ENCODE data around the gene ZC3H14. TPM values are rescaled to one million over a fixed set of nuclear protein-coding genes. Genes with fewer than 3 reads are reported as not detected.

The ZC3H14 gene
- total RNA-seq (10 to 100 TPM; 36.9 to 91.6 (median 55.1) TPM), polyA plus RNA-seq (10 to 100 TPM; 26.5 to 58.0 (median 43.7) TPM)
- long read RNA-seq, donor 1, full-length matches to known transcripts: 6 of 6 reads
- long read RNA-seq, donor 1, partial matches to known transcripts: 0 of 6 reads
- long read RNA-seq, donor 1, other reads (novel, unspliced or antisense): 0 of 6 reads
- long read RNA-seq, donor 2, partial matches to known transcripts: 0 of 4 reads
- long read RNA-seq, donor 2, other reads (novel, unspliced or antisense): 0 of 4 reads
- long read RNA-seq, donor 3: 0 reads
- long read RNA-seq, donor 4, full-length matches to known transcripts: 10 of 32 reads
- long read RNA-seq, donor 4, partial matches to known transcripts: 7 of 32 reads
- long read RNA-seq, donor 4, other reads (novel, unspliced or antisense): 15 of 32 reads
- long read RNA-seq, donor 5, full-length matches to known transcripts: 31 of 70 reads
- long read RNA-seq, donor 5, partial matches to known transcripts: 1 of 70 reads
- long read RNA-seq, donor 5, other reads (novel, unspliced or antisense): 38 of 70 reads
- long read RNA-seq, donor 6, full-length matches to known transcripts: 5 of 17 reads
- long read RNA-seq, donor 6, partial matches to known transcripts: 9 of 17 reads
- long read RNA-seq, donor 6, other reads (novel, unspliced or antisense): 3 of 17 reads
- long read RNA-seq, donor 7, full-length matches to known transcripts: 1 of 1 reads
- long read RNA-seq, donor 7, partial matches to known transcripts: 0 of 1 reads
- long read RNA-seq, donor 7, other reads (novel, unspliced or antisense): 0 of 1 reads
- long read RNA-seq, donor 8, partial matches to known transcripts: 0 of 4 reads
- long read RNA-seq, donor 8, other reads (novel, unspliced or antisense): 0 of 4 reads
- long read RNA-seq, donor 9, full-length matches to known transcripts: 4 of 4 reads
- long read RNA-seq, donor 9, partial matches to known transcripts: 0 of 4 reads
- long read RNA-seq, donor 9, other reads (novel, unspliced or antisense): 0 of 4 reads
- long read RNA-seq, donor 10, partial matches to known transcripts: 0 of 1 reads
- long read RNA-seq, donor 10, other reads (novel, unspliced or antisense): 0 of 1 reads

DNA sequence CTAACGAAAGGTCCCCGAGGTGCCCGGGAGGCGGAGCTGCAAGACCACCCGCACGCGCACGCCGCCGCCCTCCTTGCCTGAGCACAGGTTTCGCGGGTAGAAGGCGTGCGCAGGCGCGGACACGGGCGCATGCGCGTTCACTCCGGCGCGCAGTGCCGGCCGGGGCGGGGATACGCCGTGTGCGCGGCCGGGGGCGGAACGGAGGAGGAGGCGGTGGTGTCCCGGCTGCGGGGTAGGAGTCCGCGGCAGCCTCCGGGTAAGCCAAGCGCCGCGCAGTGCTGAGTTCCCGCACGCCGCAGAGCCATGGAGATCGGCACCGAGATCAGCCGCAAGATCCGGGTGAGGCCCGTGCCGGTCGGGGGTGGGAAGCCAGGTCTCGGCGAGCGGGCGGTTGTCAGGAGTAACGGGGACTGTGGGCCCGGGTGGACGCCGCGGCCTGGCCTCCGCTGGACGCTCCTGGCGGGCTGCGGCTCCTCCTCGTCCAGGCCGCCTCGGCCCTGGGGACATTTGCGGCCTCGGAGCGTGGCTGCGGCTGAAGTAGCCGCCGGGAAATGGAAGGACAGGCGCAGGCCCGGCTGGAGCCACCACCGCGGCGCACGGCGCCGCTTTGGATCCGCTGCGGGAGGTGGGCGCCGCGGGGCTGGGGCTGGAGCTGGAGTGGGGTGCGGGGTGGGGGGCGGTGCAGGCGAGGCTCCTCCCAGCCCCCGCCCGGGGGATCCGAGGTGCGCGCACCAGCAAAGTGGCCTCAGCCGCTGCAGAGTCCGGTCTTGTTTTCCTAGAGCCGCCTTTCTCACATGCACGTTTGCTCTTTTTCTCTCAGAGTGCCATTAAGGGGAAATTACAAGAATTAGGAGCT lies at the start of gene ZC3H14:
TSS of gene ZC3H14 (plus strand) at position 207 of the 856 bp plus-strand sequence. CDS start at position 304, 97 bp downstream.
- Histone ChIP-seq H3K4me1 (replicated peaks in 1 of 2) (peaks cover 11 to 34% of the 10 kb centered on the region in 2 donors), H3K27me3 (no peaks in the 10 kb centered on the region), H3K27ac (peak within 1 kb of the TSS; percentile 77 to 93 (median 91)), H3K4me3 (peak within 1 kb of the TSS; percentile 44 to 87 (median 80)), H3K36me3 (replicated peaks in 1 of 2) (peaks cover 0 to 14% of the 10 kb centered on the region in 2 donors), H3K9me3 (replicated peaks in 1 of 3) (no peaks in the 10 kb centered on the region)
- peak; percentile 28 to 83 for TF ChIP-seq POLR2A (IDR thresholded peaks at IDR 0.05)
- TF ChIP-seq CTCF (IDR thresholded peaks at IDR 0.05): no peak
- peak; percentile 80 to 89 (median 83) for DNase-seq
- intact Hi-C loops (cut with DNase I): no loop called here
- 0 to 6% (median 0%) methylated on average over 13 to 99 of the region's 99 CpGs for WGBS, 4 donors

DNA sequence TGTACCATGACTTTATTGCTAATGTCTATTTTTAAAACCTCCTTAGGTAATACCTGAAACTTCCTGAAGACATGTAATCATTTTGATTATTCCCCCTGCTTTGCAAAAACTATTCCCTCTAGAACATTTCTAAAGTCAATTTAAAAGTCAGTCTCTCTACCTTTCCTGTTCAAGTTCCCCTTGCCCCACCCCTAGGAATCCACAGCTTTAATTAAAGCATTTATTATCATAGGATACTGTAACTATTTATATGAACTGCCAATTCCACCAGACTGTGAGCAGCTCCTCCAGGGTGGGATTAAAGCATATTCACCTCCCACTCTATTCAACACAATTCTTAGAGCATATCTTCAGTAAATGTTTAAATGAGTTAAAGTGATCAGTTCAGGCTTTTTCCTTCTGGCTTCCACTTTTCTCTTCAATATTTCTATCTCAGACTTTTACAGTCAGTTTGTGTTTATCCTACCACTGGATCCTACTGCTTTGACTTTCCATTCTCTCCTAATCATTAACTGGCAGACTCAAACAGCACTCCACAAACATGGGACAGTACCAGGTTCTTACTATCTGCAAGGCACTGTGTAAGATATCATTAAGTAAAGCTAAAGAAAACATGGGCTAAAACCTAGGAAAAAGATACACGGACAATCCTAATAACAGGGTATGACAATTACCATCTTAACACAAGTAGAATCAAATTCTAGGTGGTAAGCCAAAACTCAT lies 47.2 kb upstream of the ZC3H14 start:
- intact Hi-C loops (cut with DNase I): no loop called here
- 84 to 89% (median 88%) methylated on average over 1 of the region's 1 CpG for WGBS, 4 donors
- no peaks in the 10 kb centered on the region for H3K36me3 ChIP-seq (replicated peaks in 1 of 2)
- no peak overlapping the region for H3K4me3 ChIP-seq
- DNase-seq: no peak
- H3K4me1 ChIP-seq (replicated peaks in 1 of 2): peaks cover 5 to 8% of the 10 kb centered on the region in 2 donors
- H3K9me3 ChIP-seq (replicated peaks in 1 of 3): no peaks in the 10 kb centered on the region
- no peaks in the 10 kb centered on the region for H3K27me3 ChIP-seq
- no peak for TF ChIP-seq CTCF (IDR thresholded peaks at IDR 0.05)
- no peak for TF ChIP-seq POLR2A (IDR thresholded peaks at IDR 0.05)
- no peak overlapping the region for H3K27ac ChIP-seq

GRCh38 chr14:88516861-88517357 lies 45.9 kb upstream of the ZC3H14 start:
- peak overlapping the region in 2 of 5 donors; percentile 32 to 38 for H3K27ac ChIP-seq
- no peak for DNase-seq
- no peaks in the 10 kb centered on the region for H3K9me3 ChIP-seq (replicated peaks in 1 of 3)
- intact Hi-C loops (cut with DNase I): no loop called here
- no peaks in the 10 kb centered on the region for H3K27me3 ChIP-seq
- peaks cover 5 to 8% of the 10 kb centered on the region in 2 donors for H3K4me1 ChIP-seq (replicated peaks in 1 of 2)
- peak overlapping the region in 2 of 4 donors; percentile 21 to 27 for H3K4me3 ChIP-seq
- no peak for TF ChIP-seq CTCF (IDR thresholded peaks at IDR 0.05)
- TF ChIP-seq POLR2A (IDR thresholded peaks at IDR 0.05): no peak
- 43 to 52% (median 45%) methylated on average over 7 of the region's 7 CpGs for WGBS, 4 donors
- no peaks in the 10 kb centered on the region for H3K36me3 ChIP-seq (replicated peaks in 1 of 2)

All from adrenal gland (tissue), 19 donors.